HG03565 (cell line): ENCODE data around the gene TTC16.

Experiments used
- ATAC-seq: cut with Tn5 transposase; IDR thresholded peaks from one replicate; pipeline ENCODE4 v1.9.1; 2021; ENCODE audit warnings: mild to moderate bottlenecking, moderate library complexity; ENCODE audit not compliant: unreplicated experiment

TTC16 gene

GRCh38 chr9:127715470-127716337, at the start of gene TTC16, which contains the start of gene PTRH1:
TTC16 (plus strand) TSS chr9:127716079; CDS start chr9:127716146, 67 bp downstream.
PTRH1 (minus strand) TSS chr9:127715663; CDS start chr9:127715639, 24 bp downstream.
- peak; percentile 88 for ATAC-seq

- no peak for ATAC-seq
These were observed 48.6 kb upstream of the TTC16 start for GRCh38 chr9:127667127-127667844.

- no peak for ATAC-seq
These were observed 48.0 kb upstream of the TTC16 start for GRCh38 chr9:127667906-127668305.

- ATAC-seq = no peak
These were observed 42.6 kb upstream of the TTC16 start for GRCh38 chr9:127673234-127673633.

GRCh38 chr9:127676638-127677037, 39.2 kb upstream of the TTC16 start:
- no peak for ATAC-seq

- no peak for ATAC-seq
These were observed 36.4 kb upstream of the TTC16 start for GRCh38 chr9:127679506-127679905.

GRCh38 chr9:127680226-127680625, 35.7 kb upstream of the TTC16 start:
- ATAC-seq = no peak

- ATAC-seq = no peak
These were observed 35.0 kb upstream of the TTC16 start for GRCh38 chr9:127680846-127681245.

- no peak for ATAC-seq
These were observed 33.3 kb upstream of the TTC16 start for GRCh38 chr9:127682351-127683136.

- ATAC-seq = no peak
These were observed 32.2 kb upstream of the TTC16 start for GRCh38 chr9:127683723-127684122.

- ATAC-seq = no peak
These were observed 31.3 kb upstream of the TTC16 start for GRCh38 chr9:127684576-127684975.

GRCh38 chr9:127686461-127687393, 29.2 kb upstream of the TTC16 start:
- ATAC-seq = no peak

- ATAC-seq = no peak
These were observed 26.4 kb upstream of the TTC16 start for GRCh38 chr9:127689329-127690000.

GRCh38 chr9:127690735-127691134, 25.1 kb upstream of the TTC16 start:
- ATAC-seq = no peak

- no peak for ATAC-seq
These were observed 23.8 kb upstream of the TTC16 start for GRCh38 chr9:127692071-127692470.

GRCh38 chr9:127693143-127693542, 22.7 kb upstream of the TTC16 start:
- ATAC-seq = no peak

GRCh38 chr9:127693697-127694096, 22.2 kb upstream of the TTC16 start:
- no peak for ATAC-seq

- no peak for ATAC-seq
These were observed 20.8 kb upstream of the TTC16 start for GRCh38 chr9:127694890-127695720.

- no peak for ATAC-seq
These were observed 18.3 kb upstream of the TTC16 start for GRCh38 chr9:127697575-127697974.
